HL-60 (cell line): ENCODE data around the gene KAT2B.

Experiments used
- DNase-seq, 2 experiments: peaks; one replicate each; pipeline ENCODE4 v3.0.0-alpha.2; 2010 to 2020; ENCODE audit warnings: low read depth in 1 of 2, low spot score in 1 of 2
- H3K27ac ChIP-seq: fragments of 250-450 bp; sonication (Bioruptor Pico); replicated peaks from 2 replicates; pipeline ENCODE4 v1.5.1; 2020; ENCODE audit warnings: mild to moderate bottlenecking, moderate library complexity
- H3K27me3 ChIP-seq: fragments of 250-450 bp; sonication (Bioruptor Pico); 2 replicates; pipeline ENCODE4 v1.5.1; 2021; ENCODE audit warnings: mild to moderate bottlenecking, moderate library complexity; ENCODE audit not compliant: insufficient read depth, poor library complexity, severe bottlenecking
- H3K4me3 ChIP-seq: replicated peaks from 2 replicates; pipeline ENCODE4 v1.5.1; 2011; ENCODE audit warnings: mild to moderate bottlenecking, control low read depth, low read length; ENCODE audit not compliant: insufficient read depth
- CTCF ChIP-seq: IDR thresholded peaks from one replicate; pipeline ENCODE4 v1.5.1; 2011; ENCODE audit warnings: low read length, control low read depth, inconsistent platforms; ENCODE audit not compliant: insufficient read depth
- GABPA ChIP-seq: IDR thresholded peaks from 2 replicates; pipeline ENCODE4 v1.6.1; 2012; ENCODE audit warnings: low read depth
- POLR2AphosphoS5 ChIP-seq: IDR thresholded peaks from 2 replicates; pipeline ENCODE4 v1.6.1; 2012; ENCODE audit warnings: low read depth
- SPI1 ChIP-seq: IDR thresholded peaks from 2 replicates; pipeline ENCODE4 v1.6.1; 2012; ENCODE audit warnings: low read depth, mild to moderate bottlenecking, borderline replicate concordance
- TF ChIP-seq, protein P1 (sequence below): IDR thresholded peaks from 2 replicates; pipeline ENCODE4 v1.6.1; 2012; ENCODE audit warnings: low read depth; ENCODE audit not compliant: insufficient replicate concordance

Gene KAT2B

DNA sequence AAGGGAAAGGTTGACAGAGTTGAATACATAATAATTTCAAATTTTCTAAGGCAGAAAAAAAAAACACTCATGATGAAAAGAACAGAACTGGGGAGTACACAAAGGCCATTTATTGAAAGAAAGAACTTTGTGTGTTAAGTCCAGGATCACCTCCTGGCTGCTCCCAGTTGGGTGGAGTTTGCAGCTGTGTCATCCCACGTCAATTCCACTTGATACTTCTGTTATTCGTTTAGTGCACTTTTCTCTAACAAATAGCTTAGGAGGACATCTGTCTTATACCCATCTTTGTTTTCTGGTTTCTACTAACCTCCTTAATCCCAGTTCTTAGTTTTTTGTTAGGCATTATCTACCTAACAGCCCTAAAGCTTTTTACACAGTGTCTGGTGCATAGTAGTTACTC lies 101.1 kb downstream of the KAT2B start:
- no peaks in the 10 kb centered on the region for H3K27me3 ChIP-seq
- no peak for DNase-seq
- H3K4me3 ChIP-seq: no peak overlapping the region
- TF ChIP-seq POLR2AphosphoS5: no peak
- TF ChIP-seq CTCF: no peak
- no peak for TF ChIP-seq SPI1
- no peak for TF ChIP-seq GABPA
- TF ChIP-seq, protein P1, sequence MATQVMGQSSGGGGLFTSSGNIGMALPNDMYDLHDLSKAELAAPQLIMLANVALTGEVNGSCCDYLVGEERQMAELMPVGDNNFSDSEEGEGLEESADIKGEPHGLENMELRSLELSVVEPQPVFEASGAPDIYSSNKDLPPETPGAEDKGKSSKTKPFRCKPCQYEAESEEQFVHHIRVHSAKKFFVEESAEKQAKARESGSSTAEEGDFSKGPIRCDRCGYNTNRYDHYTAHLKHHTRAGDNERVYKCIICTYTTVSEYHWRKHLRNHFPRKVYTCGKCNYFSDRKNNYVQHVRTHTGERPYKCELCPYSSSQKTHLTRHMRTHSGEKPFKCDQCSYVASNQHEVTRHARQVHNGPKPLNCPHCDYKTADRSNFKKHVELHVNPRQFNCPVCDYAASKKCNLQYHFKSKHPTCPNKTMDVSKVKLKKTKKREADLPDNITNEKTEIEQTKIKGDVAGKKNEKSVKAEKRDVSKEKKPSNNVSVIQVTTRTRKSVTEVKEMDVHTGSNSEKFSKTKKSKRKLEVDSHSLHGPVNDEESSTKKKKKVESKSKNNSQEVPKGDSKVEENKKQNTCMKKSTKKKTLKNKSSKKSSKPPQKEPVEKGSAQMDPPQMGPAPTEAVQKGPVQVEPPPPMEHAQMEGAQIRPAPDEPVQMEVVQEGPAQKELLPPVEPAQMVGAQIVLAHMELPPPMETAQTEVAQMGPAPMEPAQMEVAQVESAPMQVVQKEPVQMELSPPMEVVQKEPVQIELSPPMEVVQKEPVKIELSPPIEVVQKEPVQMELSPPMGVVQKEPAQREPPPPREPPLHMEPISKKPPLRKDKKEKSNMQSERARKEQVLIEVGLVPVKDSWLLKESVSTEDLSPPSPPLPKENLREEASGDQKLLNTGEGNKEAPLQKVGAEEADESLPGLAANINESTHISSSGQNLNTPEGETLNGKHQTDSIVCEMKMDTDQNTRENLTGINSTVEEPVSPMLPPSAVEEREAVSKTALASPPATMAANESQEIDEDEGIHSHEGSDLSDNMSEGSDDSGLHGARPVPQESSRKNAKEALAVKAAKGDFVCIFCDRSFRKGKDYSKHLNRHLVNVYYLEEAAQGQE: no peak
- H3K27ac ChIP-seq: no peak overlapping the region

- Histone ChIP-seq H3K27ac (no peak overlapping the region), H3K4me3 (no peak overlapping the region), H3K27me3 (no peaks in the 10 kb centered on the region)
- no peak for TF ChIP-seq POLR2AphosphoS5
- TF ChIP-seq, protein P1: no peak
- no peak for TF ChIP-seq CTCF
- no peak for TF ChIP-seq GABPA
- TF ChIP-seq SPI1: no peak
- no peak for DNase-seq
Observed at GRCh38 chr3:20141851-20142250, 101.6 kb downstream of the KAT2B start.

- no peaks in the 10 kb centered on the region for H3K27me3 ChIP-seq
- no peak overlapping the region for H3K4me3 ChIP-seq
- H3K27ac ChIP-seq: no peak overlapping the region
- TF ChIP-seq POLR2AphosphoS5 (no peak), SPI1 (no peak), CTCF (no peak), GABPA (no peak)
- TF ChIP-seq, protein P1: no peak
- no peak for DNase-seq
Observed at GRCh38 chr3:20142517-20142916, 102.3 kb downstream of the KAT2B start.
